Body of pancreas (tissue), 4 donors: ENCODE results near the gene CPNE9. TPM values are rescaled to one million over a fixed set of nuclear protein-coding genes. Genes with fewer than 3 reads are reported as not detected.

Source experiments
- ATAC-seq: fragments of 150-250 bp; one replicate; pipeline ENCODE4 v1.9.1; 2016
- DNase-seq, 4 donors: peaks; one replicate each; pipeline ENCODE4 v3.0.0-alpha.2; 2019
- H3K27ac ChIP-seq, 4 donors: fragments of 200-600 bp; sonication (generic); 1 replicate in 3 of 4; 2 replicates in 1 of 4; pipeline versions ENCODE4 v1.5.1 to v1.6.1; 2016 to 2019; ENCODE audit warnings: mild to moderate bottlenecking in 1 of 4, mixed read lengths in 1 of 4, moderate library complexity in 1 of 4
- H3K27me3 ChIP-seq, 2 donors: fragments of 200-600 bp; sonication (generic); one replicate each; pipeline ENCODE4 v1.6.0; 2016; ENCODE audit warnings: mild to moderate bottlenecking in 1 of 2
- H3K36me3 ChIP-seq, 2 donors: fragments of 200-600 bp; sonication (generic); replicated peaks in 1 of 2; 2 replicates each; pipeline ENCODE4 v1.5.1; 2016; ENCODE audit warnings: low read depth in 2 of 2; ENCODE audit not compliant: insufficient read depth in 1 of 2
- H3K4me1 ChIP-seq: fragments of 200-600 bp; sonication (generic); one replicate; pipeline ENCODE4 v1.6.0; 2016
- H3K4me3 ChIP-seq, 2 donors: fragments of 200-600 bp; sonication (generic); 1 replicate in 1 of 2; 2 replicates in 1 of 2; pipeline ENCODE4 v1.5.1; 2016 to 2019
- H3K9me3 ChIP-seq, 3 donors: fragments of 200-600 bp; sonication (generic); 1 replicate in 2 of 3; 2 replicates in 1 of 3; pipeline ENCODE4 v1.5.1; 2016
- CTCF ChIP-seq, 7 experiments: fragments of 450-650 bp in 4 of 7; fragments of 200-600 bp in 3 of 7; sonication (generic) in 3 of 7; IDR thresholded peaks; one replicate each; pipeline ENCODE4 v1.5.1; 2016 to 2019; ENCODE audit warnings: antibody characterized with exemption in 7 of 7
- POLR2A ChIP-seq, 3 donors: fragments of 450-650 bp; IDR thresholded peaks; one replicate each; pipeline ENCODE4 v1.6.1; 2016; ENCODE audit warnings: antibody characterized with exemption in 3 of 3, mild to moderate bottlenecking in 2 of 3
- WGBS, 2 donors: methylation state at CpG; one replicate each; pipeline ENCODE4 v1.1.5; 2017; 5-methylcytosine and 5-hydroxymethylcytosine counted together
- intact Hi-C: fragments of 100-400 bp; cut with DNase I; formaldehyde crosslinking; loops from one replicate; pipeline ENCODE4 v1.15.1; 2023
- total RNA-seq, 2 donors: library from RNA; depleted of rRNA; stranded (reverse); fragments of >200 nt; gene quantifications; one replicate each; pipeline ENCODE4 v1.1.0, GENCODE V29; 2016

Gene CPNE9
- total RNA-seq, 2 donors from 2014 or later, result not detected

- Histone ChIP-seq H3K36me3 (no peaks in the 10 kb centered on the region), H3K27ac (no peak overlapping the region), H3K4me1 (no peaks in the 10 kb centered on the region), H3K4me3 (no peak overlapping the region), H3K27me3 (no peaks in the 10 kb centered on the region), H3K9me3 (no peaks in the 10 kb centered on the region)
- ATAC-seq, result no peak
- TF ChIP-seq CTCF (IDR thresholded peaks at IDR 0.05) (no peak), POLR2A (IDR thresholded peaks at IDR 0.05) (no peak)
- DNase-seq, result no peak
- 72 to 75% methylated on average over 2 of the region's 2 CpGs for WGBS, 2 donors
- intact Hi-C loops, result no loop called here
These were observed 18.0 kb downstream of the CPNE9 start for GRCh38 chr3:9721700-9722060.

- H3K4me3 ChIP-seq, result no peak overlapping the region
- no peaks in the 10 kb centered on the region for H3K27me3 ChIP-seq
- H3K36me3 ChIP-seq, result no peaks in the 10 kb centered on the region
- no peak for DNase-seq
- H3K27ac ChIP-seq, result no peak overlapping the region
- ATAC-seq, result no peak
- TF ChIP-seq CTCF (IDR thresholded peaks at IDR 0.05) (no peak), POLR2A (IDR thresholded peaks at IDR 0.05) (no peak)
- peaks cover 4% of the 10 kb centered on the region for H3K4me1 ChIP-seq
- intact Hi-C loops, result no loop called here
- 71 to 74% methylated on average over 4 of the region's 4 CpGs for WGBS, 2 donors
- H3K9me3 ChIP-seq, result no peaks in the 10 kb centered on the region
These were observed 22.3 kb downstream of the CPNE9 start for GRCh38 chr3:9725775-9726515.

- Histone ChIP-seq H3K27ac (no peak overlapping the region), H3K36me3 (no peaks in the 10 kb centered on the region), H3K27me3 (no peaks in the 10 kb centered on the region), H3K9me3 (no peaks in the 10 kb centered on the region), H3K4me3 (no peak overlapping the region), H3K4me1 (peaks cover 5% of the 10 kb centered on the region)
- WGBS, 2 donors, result 5 to 15% methylated on average over 11 of the region's 11 CpGs
- no peak for TF ChIP-seq POLR2A (IDR thresholded peaks at IDR 0.05)
- peak in 4 of 7 experiments; percentile 7 to 19 (median 10) for TF ChIP-seq CTCF (IDR thresholded peaks at IDR 0.05)
- intact Hi-C loops, result no loop called here
- ATAC-seq (no peak), DNase-seq (no peak)
These were observed 23.5 kb downstream of the CPNE9 start for GRCh38 chr3:9727041-9727595.

GRCh38 chr3:9727743-9728142 lies 24.1 kb downstream of the CPNE9 start:
- ATAC-seq, result no peak
- Histone ChIP-seq H3K27ac (no peak overlapping the region), H3K4me3 (no peak overlapping the region), H3K36me3 (no peaks in the 10 kb centered on the region), H3K4me1 (peaks cover 11% of the 10 kb centered on the region), H3K9me3 (no peaks in the 10 kb centered on the region), H3K27me3 (no peaks in the 10 kb centered on the region)
- no peak for DNase-seq
- TF ChIP-seq POLR2A (IDR thresholded peaks at IDR 0.05) (no peak), CTCF (IDR thresholded peaks at IDR 0.05) (no peak)
- intact Hi-C loops, result no loop called here
- WGBS, 2 donors, result 79% methylated on average over 2 of the region's 2 CpGs

GRCh38 chr3:9729419-9729818 lies 25.8 kb downstream of the CPNE9 start:
- Histone ChIP-seq H3K36me3 (no peaks in the 10 kb centered on the region), H3K4me1 (peaks cover 21% of the 10 kb centered on the region), H3K27me3 (no peaks in the 10 kb centered on the region), H3K4me3 (no peak overlapping the region), H3K9me3 (no peaks in the 10 kb centered on the region), H3K27ac (no peak overlapping the region)
- ATAC-seq, result no peak
- DNase-seq, result no peak
- TF ChIP-seq CTCF (IDR thresholded peaks at IDR 0.05), result no peak
- TF ChIP-seq POLR2A (IDR thresholded peaks at IDR 0.05), result no peak
- WGBS, 2 donors, result 59 to 86% methylated on average over 4 to 10 of the region's 10 CpGs
- intact Hi-C loops, result no loop called here
